Right atrium auricular region (tissue), 2 donors: ENCODE results near the gene NDUFB2. TPM values are rescaled to one million over a fixed set of nuclear protein-coding genes. Genes with fewer than 3 reads are reported as not detected.
A peak's percentile ranks its signal among the peaks of the same experiment; 100 is the strongest.

ENCODE experiments used
- DNase-seq: peaks from one replicate; pipeline ENCODE4 v3.0.0-alpha.2; 2019; ENCODE audit warnings: low spot score
- H3K27ac ChIP-seq, 2 donors: fragments of 200-600 bp; sonication (generic); 1 replicate in 1 of 2; 2 replicates in 1 of 2; pipeline ENCODE4 v1.5.1; 2016 to 2019
- H3K27me3 ChIP-seq, 2 donors: fragments of 200-600 bp; sonication (generic); one replicate each; pipeline versions ENCODE4 v1.5.1 to v1.6.0; 2017 to 2019
- H3K36me3 ChIP-seq: fragments of 200-600 bp; sonication (generic); one replicate; pipeline ENCODE4 v1.5.1; 2016
- H3K4me1 ChIP-seq, 2 donors: fragments of 200-600 bp; sonication (generic); one replicate each; pipeline versions ENCODE4 v1.5.1 to v1.6.0; 2017 to 2019
- H3K4me3 ChIP-seq, 2 donors: fragments of 200-600 bp; sonication (generic); 1 replicate in 1 of 2; 2 replicates in 1 of 2; pipeline ENCODE4 v1.5.1; 2017 to 2019; ENCODE audit warnings: mild to moderate bottlenecking in 1 of 2, moderate library complexity in 1 of 2
- H3K9me3 ChIP-seq, 2 donors: fragments of 200-600 bp; sonication (generic); one replicate each; pipeline ENCODE4 v1.5.1; 2019
- CTCF ChIP-seq, 2 donors: fragments of 200-600 bp; sonication (generic); IDR thresholded peaks; one replicate each; pipeline ENCODE4 v1.5.1; 2019; ENCODE audit warnings: antibody characterized with exemption in 2 of 2
- total RNA-seq, 2 donors: library from RNA; depleted of rRNA; stranded (reverse); fragments of >200 nt; gene quantifications; one replicate each; pipeline ENCODE4 v1.1.0, GENCODE V29; 2016

Gene NDUFB2
- total RNA-seq, 2 donors from 2014 or later = 397 to 767 TPM

- H3K4me3 ChIP-seq = no peak overlapping the region
- H3K4me1 ChIP-seq = no peaks in the 10 kb centered on the region
- no peaks in the 10 kb centered on the region for H3K27me3 ChIP-seq
- no peak for TF ChIP-seq CTCF (IDR thresholded peaks at IDR 0.05)
- peaks cover 36% of the 10 kb centered on the region for H3K36me3 ChIP-seq
- no peak for DNase-seq
- no peaks in the 10 kb centered on the region for H3K9me3 ChIP-seq
- no peak overlapping the region for H3K27ac ChIP-seq
These were observed 12.2 kb upstream of the NDUFB2 start for GRCh38 chr7:140684066-140684950.

DNA sequence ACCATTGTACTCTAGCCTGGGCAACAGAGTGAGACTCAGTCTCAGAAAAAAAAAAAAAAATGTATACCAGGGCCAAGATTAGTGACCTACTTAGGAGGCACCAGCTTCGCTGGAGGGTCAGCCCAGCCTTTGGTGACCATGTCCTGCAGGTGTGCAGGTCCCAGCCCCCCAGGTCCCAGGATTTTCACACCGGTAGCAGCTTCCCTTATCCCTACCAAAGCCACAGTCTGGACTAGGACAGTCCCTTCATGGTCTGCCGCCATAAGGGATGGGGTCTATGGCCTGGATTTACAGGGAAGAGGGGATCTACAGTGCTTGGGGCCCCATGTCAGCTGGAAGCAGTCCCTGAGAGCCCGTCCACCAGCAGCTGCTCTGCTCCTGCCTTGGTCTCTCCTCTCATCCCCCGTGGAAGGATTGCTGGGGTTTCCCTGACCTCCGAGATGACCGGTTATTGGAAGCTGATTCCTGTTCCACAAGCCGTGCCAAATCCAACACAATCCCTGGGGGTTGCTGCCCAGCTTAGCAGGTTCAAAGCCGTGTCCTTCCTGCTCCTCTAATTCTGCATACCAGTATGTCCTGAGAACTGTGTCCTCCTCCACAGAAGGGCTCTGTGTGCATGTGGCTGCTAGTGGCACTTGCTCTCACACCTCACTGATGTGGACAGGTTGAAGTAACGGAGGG, 11.0 kb upstream of the NDUFB2 start:
- no peaks in the 10 kb centered on the region for H3K27me3 ChIP-seq
- no peak for TF ChIP-seq CTCF (IDR thresholded peaks at IDR 0.05)
- H3K4me3 ChIP-seq = no peak overlapping the region
- H3K27ac ChIP-seq = no peak overlapping the region
- no peaks in the 10 kb centered on the region for H3K9me3 ChIP-seq
- H3K36me3 ChIP-seq = peaks cover 40% of the 10 kb centered on the region
- peak; percentile 48 for DNase-seq
- no peaks in the 10 kb centered on the region for H3K4me1 ChIP-seq

GRCh38 chr7:140686921-140687320, 9.6 kb upstream of the NDUFB2 start:
- Histone ChIP-seq H3K4me1 (no peaks in the 10 kb centered on the region), H3K27me3 (no peaks in the 10 kb centered on the region), H3K27ac (no peak overlapping the region), H3K9me3 (no peaks in the 10 kb centered on the region), H3K36me3 (peaks cover 45% of the 10 kb centered on the region), H3K4me3 (no peak overlapping the region)
- no peak for DNase-seq
- TF ChIP-seq CTCF (IDR thresholded peaks at IDR 0.05) = no peak

DNA sequence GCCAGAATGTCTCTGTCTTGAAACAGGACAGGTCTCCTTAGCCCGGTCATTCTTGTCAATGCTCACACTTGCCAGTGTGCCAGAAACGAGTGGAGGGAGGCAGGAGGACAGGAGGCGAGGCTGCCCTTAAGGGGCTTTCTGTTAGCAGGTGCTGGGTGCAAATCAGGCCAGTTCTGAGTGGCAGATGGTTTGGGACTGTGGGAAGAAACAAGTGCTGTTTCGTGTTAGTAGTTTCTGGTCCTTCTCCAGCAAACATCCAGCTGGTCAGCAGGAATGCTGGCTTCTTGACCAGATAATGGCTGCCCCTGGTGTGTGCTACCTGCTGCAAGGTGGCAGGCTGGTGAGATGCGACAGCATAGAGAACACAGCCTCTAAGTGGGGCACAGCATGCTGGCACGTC, 8.2 kb upstream of the NDUFB2 start:
- H3K36me3 ChIP-seq = peaks cover 38% of the 10 kb centered on the region
- TF ChIP-seq CTCF (IDR thresholded peaks at IDR 0.05) = no peak
- no peak overlapping the region for H3K27ac ChIP-seq
- H3K4me1 ChIP-seq = no peaks in the 10 kb centered on the region
- no peaks in the 10 kb centered on the region for H3K9me3 ChIP-seq
- DNase-seq = peak; percentile 46
- no peaks in the 10 kb centered on the region for H3K27me3 ChIP-seq
- no peak overlapping the region for H3K4me3 ChIP-seq

DNA sequence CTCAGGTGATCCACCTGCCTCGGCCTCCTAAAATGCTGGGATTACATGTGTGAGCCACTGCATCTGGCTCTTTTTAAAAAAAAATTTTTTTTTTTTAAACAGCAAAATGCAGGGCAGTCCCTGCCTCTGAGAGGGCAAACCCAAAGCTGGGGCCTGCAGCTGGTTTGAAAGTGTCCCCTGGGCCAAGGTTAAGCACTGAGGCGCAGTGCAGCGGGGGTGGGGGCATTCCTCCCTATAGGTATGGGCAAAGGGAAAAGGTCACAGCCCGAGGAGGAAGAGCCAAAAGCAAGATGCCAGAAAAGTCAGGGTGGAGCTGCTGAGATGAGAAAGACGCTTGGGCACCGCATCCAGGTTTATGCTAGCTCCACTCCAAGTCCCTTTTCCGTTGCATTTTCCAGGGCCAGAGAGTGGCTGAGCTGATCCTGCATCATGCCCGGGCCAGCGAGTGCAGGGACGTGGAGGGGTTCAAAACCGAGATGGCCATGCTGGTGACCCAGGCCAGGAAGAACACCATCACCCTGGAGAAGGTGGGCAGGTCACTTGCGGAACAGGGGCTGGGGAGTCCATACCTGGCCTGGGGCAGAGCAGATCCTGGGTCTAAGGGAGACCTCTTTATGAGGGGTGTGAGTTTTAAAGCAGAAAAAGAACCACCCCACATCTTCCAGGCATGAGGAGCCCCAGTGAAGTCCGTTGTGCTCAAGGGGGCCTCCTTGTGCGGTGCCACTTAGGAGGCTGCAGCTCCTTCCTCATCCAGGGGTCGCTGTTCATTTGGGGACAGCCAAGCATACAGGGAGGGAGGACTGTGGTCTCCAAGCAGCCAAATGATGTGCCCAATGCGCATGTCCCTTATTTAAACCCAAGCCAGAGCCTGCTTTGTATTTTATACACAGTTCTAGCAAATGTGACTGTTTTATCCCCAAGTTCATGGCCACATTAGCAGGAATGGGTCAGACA, 7.0 kb upstream of the NDUFB2 start:
- Histone ChIP-seq H3K4me3 (no peak overlapping the region), H3K27ac (no peak overlapping the region), H3K9me3 (no peaks in the 10 kb centered on the region), H3K36me3 (peaks cover 38% of the 10 kb centered on the region), H3K4me1 (no peaks in the 10 kb centered on the region), H3K27me3 (no peaks in the 10 kb centered on the region)
- no peak for DNase-seq
- no peak for TF ChIP-seq CTCF (IDR thresholded peaks at IDR 0.05)
